Measurements from ENCODE around the gene GYS2. TPM values are rescaled to one million over a fixed set of nuclear protein-coding genes. Genes with fewer than 3 reads are reported as not detected.

GYS2 gene
- total RNA-seq, 1 donor from 2014 or later = 40.9 TPM

DNA sequence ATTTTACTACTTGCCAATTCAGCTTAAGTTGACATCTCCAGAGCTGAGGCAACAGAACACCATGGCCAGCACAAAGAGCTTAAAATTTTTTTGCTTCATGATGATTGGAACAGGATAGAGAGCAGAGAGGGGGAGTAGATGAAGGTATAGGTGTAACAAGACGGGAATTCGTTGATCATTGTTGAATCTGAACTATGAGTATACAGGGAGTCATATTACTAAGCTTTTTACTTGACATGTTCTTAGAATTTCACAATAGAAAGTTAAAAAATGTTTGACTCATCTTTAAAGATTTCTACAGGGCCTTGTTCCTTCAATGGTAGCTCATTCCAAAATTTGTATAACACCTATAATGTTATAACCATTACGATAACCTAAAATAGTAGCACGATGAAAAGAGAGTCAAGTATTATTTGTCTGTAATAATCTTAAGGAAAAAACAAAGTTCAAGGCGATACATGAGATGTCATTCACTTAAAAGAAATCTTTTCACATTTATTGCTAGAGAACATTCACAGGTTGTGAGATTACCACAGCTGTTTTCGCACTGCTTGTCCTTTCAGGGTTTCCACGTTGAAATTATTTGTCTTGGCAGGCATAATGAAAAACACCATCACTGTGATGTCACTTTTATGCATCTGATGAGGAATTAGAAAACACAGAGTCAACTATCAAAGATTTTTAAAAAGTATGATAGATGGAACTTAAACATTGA is 44.6 kb downstream of the GYS2 start:
- ATAC-seq (peak; percentile 75), DNase-seq (ENCODE audit: low spot score) (no peak)

- DNase-seq (ENCODE audit: low spot score) (no peak), ATAC-seq (no peak)
Measured at GRCh38 chr12:21558100-21558679, 46.5 kb downstream of the GYS2 start.

- ATAC-seq (no peak), DNase-seq (ENCODE audit: low spot score) (no peak)
Measured at GRCh38 chr12:21553329-21553675, 51.3 kb downstream of the GYS2 start.

- ATAC-seq = no peak
- no peak for DNase-seq (ENCODE audit: low spot score)
Measured at GRCh38 chr12:21552635-21553328, 51.9 kb downstream of the GYS2 start.

- DNase-seq (ENCODE audit: low spot score) (no peak), ATAC-seq (no peak)
Measured at GRCh38 chr12:21551841-21552465, 52.7 kb downstream of the GYS2 start.

DNA sequence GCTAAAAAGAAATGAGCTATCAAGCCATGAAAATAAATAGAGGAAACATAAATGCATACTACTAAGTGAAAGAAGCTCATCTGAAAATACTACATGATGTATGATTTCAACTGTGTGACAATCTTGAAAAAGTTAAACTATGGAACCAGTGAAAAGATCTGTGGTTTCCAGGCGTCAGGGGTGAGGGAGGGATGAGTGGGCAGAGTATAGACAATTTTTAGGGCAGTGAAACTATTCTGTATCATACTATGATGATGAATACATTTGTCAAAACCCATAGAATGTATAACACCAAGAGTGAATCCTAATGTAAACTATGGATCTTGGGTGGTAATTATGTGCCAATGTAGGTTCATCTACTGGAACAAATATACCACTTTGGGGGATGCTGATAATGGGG is 57.2 kb downstream of the GYS2 start:
- no peak for ATAC-seq
- no peak for DNase-seq (ENCODE audit: low spot score)

DNA sequence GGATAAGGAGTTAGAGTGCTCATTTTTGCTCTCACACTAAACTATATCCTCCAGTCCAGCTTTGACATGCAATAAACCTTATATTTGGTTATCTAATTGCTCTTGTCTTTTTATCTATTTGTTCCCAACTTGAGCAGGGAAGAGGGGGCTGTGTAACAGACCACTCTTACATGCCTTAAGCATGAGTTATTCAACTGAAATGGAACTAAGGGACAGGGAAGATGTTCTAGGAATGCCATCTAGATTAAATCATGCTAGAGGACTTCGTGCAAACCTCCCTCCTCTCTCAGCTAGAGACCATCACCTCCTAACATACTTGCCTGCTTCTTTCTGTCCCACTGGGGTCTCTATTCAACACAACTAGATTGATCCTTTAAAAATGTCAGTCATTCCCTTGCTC is 57.9 kb downstream of the GYS2 start:
- ATAC-seq (no peak), DNase-seq (ENCODE audit: low spot score) (no peak)

DNA sequence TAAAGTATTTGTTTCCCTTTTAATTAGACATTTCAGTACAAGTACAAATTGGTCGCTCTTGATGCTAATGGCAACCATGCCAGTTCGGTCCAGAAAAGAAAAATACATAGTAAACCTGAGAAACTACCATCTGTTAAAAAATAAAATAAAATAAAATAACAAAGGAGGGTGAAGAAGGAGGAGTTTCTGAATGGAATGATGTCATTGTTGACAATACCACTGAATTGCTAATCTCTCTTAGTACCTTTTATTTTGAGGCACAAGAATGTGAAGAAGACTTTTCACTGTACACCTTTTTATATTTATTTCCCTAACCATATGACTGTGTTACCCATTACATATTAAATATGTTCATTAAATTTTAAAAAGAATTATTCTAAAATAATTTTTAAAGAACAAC is 59.1 kb downstream of the GYS2 start:
- DNase-seq (ENCODE audit: low spot score) (no peak), ATAC-seq (no peak)

GRCh38 chr12:21543151-21543550 is 61.5 kb downstream of the GYS2 start:
- no peak for DNase-seq (ENCODE audit: low spot score)
- ATAC-seq = no peak

- ATAC-seq = no peak
- DNase-seq (ENCODE audit: low spot score) = no peak
Measured at GRCh38 chr12:21542403-21542802, 62.2 kb downstream of the GYS2 start.

- ATAC-seq (no peak), DNase-seq (ENCODE audit: low spot score) (no peak)
Measured at GRCh38 chr12:21541773-21542172, 62.9 kb downstream of the GYS2 start.

GRCh38 chr12:21539797-21540196 is 64.8 kb downstream of the GYS2 start:
- no peak for ATAC-seq
- DNase-seq (ENCODE audit: low spot score) = no peak

GRCh38 chr12:21538061-21538653 is 66.5 kb downstream of the GYS2 start:
- no peak for ATAC-seq
- no peak for DNase-seq (ENCODE audit: low spot score)

DNA sequence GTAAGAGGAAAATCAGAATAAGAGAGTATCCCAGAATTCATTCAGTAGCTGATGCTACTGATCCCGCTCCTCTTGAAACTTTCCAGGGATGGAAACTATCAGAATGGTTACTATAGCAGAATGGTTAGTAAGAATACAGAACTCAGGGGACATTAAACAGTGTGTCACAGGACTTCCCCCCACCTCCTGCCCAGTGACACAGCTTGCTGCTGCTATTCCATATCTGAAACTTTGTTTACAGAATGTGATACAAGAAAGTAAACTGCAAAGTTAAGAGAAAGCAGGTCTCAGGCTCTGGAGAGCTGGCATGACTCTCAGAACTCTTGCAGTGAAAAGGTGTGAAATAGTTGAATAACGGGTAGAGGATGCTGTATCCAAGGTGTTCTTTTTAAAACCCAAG is 75.2 kb downstream of the GYS2 start:
- DNase-seq (ENCODE audit: low spot score) = no peak

DNA sequence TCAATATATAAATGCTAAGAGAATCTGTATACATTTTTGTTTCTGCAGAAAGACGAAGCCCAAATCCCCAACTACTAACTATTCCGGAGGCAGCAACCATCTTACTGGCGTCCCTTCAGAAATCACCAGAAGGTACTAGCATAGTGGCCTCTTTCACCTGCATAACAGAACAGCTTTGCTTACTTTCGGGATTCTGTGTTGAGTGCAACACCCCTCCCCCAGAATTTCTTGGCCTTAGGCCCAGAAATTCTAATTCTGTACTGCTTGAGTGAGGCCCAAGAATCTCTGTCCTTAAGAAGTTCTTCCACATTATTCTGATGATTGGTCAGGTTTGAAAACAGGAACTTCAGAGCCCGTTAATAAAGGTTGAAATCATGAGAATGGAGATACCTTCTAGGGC is 75.7 kb downstream of the GYS2 start:
- DNase-seq (ENCODE audit: low spot score) (no peak), ATAC-seq (peak; percentile 23)

More for the DNA sequence above, 75.2 kb downstream of the GYS2 start:
- no peak for ATAC-seq

GRCh38 chr12:21527451-21528180 is 77.0 kb downstream of the GYS2 start:
- ATAC-seq = peak; percentile 94

DNA sequence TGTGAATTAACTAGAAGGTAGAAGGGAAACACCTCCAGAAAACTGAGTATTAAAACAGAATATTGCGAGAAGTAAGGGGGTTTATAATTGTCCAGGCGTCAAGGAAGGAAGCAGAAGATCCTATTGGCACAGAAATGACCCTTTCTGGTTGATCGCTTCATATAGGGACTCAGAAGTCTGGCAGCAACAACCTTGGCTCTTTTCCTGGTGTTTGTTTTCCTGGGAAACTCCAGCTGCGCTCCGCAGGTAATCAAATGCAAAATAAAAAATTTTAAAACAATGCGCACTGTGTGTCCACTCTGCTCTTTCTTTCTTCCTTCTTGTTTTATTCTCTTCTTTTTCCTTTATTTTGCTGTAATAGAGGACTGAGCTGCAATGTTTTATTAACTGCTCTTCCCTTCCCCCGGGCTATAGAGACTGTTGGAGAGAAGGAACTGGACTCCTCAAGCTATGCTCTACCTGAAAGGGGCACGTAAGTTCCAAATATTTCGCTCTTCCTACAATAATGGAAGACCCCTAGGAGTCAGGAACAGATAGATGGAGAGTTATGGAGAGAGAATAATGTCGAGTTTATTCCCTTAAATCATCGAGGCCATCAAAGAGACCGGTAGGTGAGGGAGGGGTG is 77.8 kb downstream of the GYS2 start:
- peak; percentile 24 for ATAC-seq
- DNase-seq (ENCODE audit: low spot score) = no peak

More at GRCh38 chr12:21527451-21528180, 77.0 kb downstream of the GYS2 start:
- peak; percentile 74 for DNase-seq (ENCODE audit: low spot score)

GRCh38 chr12:21526053-21526452 is 78.6 kb downstream of the GYS2 start, which contains the start of gene SPX:
TSS of gene SPX (plus strand) at chr12:21526296. CDS start at chr12:21526473, 177 bp downstream.
- DNase-seq (ENCODE audit: low spot score) = no peak
- no peak for ATAC-seq

DNA sequence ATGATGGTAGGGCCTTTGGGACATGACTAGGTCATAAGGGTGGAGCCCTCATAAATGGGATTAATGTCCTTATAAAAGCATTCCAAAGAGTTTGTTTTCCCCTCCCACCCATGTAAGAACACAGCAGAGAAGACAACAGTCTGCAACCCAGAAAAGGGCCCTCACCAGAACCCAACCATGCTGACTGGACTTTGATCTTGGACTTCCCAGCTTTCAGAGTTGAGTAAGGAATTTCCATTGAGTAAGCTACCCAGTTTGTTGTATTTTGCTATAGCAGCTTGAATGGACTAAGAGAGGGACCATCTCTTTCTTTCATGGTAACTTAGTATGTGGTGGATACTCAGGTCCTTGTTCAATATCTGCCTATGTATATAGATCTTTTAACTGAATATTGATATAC is 81.5 kb downstream of the GYS2 start:
- no peak for ATAC-seq
- no peak for DNase-seq (ENCODE audit: low spot score)

DNA sequence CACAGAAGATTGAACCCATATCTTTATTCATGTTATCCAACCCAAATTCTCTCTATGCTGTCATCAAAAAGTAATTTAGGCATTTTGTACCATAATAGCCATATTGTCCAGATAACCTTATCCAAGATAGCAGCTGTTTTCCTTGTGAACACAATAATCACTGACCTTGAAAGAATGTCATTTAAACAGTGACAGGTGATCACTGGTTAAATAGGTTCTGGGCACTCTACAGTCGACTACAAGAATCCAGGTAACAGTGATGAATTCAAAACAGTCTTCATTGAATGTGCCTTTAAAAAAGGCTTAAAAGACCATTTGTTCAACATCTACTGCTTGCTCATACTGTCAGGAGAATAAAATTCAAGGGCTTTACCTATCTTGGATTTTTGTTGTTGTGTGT is 83.1 kb downstream of the GYS2 start:
- DNase-seq (ENCODE audit: low spot score) (no peak), ATAC-seq (no peak)
